ENCODE data around the gene FARP1. TPM values are rescaled to one million over a fixed set of nuclear protein-coding genes. Genes with fewer than 3 reads are reported as not detected.

FARP1 gene
- total RNA-seq, 4 donors from 2014 or later: 21.2 to 56.5 (median 35.1) TPM

DNA sequence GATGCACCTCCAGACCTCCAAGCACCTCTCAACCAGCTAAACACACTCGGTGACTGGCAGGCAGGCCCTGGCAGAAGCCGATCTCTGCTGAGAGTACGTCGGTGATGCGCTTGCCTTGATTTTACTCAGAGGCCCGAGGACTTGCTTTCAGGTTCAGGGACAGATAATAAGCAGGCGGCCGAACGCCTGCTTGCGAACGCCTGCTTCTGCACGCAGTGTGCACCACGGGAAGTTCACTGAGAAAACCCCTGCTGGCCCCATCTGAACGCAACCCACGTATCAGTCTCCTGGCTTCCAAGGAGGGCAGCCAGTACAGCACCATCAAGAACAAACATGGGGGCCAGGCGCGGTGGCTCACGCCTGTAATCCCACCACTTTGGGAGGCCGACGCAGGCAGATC lies 326.0 kb downstream of the FARP1 start:
- intact Hi-C loops (cut with DNase I): no loop called here
- Histone ChIP-seq H3K4me1 (peaks cover 35 to 48% (median 41%) of the 10 kb centered on the region in 4 donors), H3K9me3 (no peaks in the 10 kb centered on the region), H3K27ac (replicated peaks in 1 of 4) (no peak overlapping the region), H3K4me3 (no peak overlapping the region), H3K27me3 (no peaks in the 10 kb centered on the region), H3K36me3 (peaks cover 0 to 64% (median 33%) of the 10 kb centered on the region in 4 donors)
- TF ChIP-seq POLR2AphosphoS5 (IDR thresholded peaks at IDR 0.05) (no peak), POLR2A (IDR thresholded peaks at IDR 0.05; ENCODE audit: low read depth) (no peak), EP300 (IDR thresholded peaks at IDR 0.05) (no peak)
- TF ChIP-seq, protein P1, sequence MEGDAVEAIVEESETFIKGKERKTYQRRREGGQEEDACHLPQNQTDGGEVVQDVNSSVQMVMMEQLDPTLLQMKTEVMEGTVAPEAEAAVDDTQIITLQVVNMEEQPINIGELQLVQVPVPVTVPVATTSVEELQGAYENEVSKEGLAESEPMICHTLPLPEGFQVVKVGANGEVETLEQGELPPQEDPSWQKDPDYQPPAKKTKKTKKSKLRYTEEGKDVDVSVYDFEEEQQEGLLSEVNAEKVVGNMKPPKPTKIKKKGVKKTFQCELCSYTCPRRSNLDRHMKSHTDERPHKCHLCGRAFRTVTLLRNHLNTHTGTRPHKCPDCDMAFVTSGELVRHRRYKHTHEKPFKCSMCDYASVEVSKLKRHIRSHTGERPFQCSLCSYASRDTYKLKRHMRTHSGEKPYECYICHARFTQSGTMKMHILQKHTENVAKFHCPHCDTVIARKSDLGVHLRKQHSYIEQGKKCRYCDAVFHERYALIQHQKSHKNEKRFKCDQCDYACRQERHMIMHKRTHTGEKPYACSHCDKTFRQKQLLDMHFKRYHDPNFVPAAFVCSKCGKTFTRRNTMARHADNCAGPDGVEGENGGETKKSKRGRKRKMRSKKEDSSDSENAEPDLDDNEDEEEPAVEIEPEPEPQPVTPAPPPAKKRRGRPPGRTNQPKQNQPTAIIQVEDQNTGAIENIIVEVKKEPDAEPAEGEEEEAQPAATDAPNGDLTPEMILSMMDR (IDR thresholded peaks at IDR 0.05): no peak
- no peak for DNase-seq (ENCODE audit: extremely low spot score)
- 97% methylated on average over 20 of the region's 20 CpGs for WGBS

GRCh38 chr13:98470920-98471319 lies 328.0 kb downstream of the FARP1 start:
- intact Hi-C loops (cut with DNase I): no loop called here
- DNase-seq (ENCODE audit: extremely low spot score): no peak
- Histone ChIP-seq H3K9me3 (no peaks in the 10 kb centered on the region), H3K4me3 (no peak overlapping the region), H3K27me3 (no peaks in the 10 kb centered on the region), H3K36me3 (peaks cover 9 to 60% (median 33%) of the 10 kb centered on the region in 4 donors), H3K4me1 (peaks cover 37 to 44% (median 40%) of the 10 kb centered on the region in 4 donors), H3K27ac (replicated peaks in 1 of 4) (no peak overlapping the region)
- WGBS: 95% methylated on average over 6 of the region's 6 CpGs
- TF ChIP-seq POLR2A (IDR thresholded peaks at IDR 0.05; ENCODE audit: low read depth): no peak
- no peak for TF ChIP-seq POLR2AphosphoS5 (IDR thresholded peaks at IDR 0.05)
- TF ChIP-seq EP300 (IDR thresholded peaks at IDR 0.05): no peak
- TF ChIP-seq, protein P1 (IDR thresholded peaks at IDR 0.05): no peak

- Histone ChIP-seq H3K9me3 (no peaks in the 10 kb centered on the region), H3K36me3 (peaks cover 9 to 55% (median 33%) of the 10 kb centered on the region in 4 donors), H3K4me3 (no peak overlapping the region), H3K27ac (replicated peaks in 1 of 4) (no peak overlapping the region), H3K4me1 (peaks cover 37 to 45% (median 42%) of the 10 kb centered on the region in 4 donors), H3K27me3 (no peaks in the 10 kb centered on the region)
- no peak for DNase-seq (ENCODE audit: extremely low spot score)
- WGBS: 96% methylated on average over 10 of the region's 10 CpGs
- intact Hi-C loops (cut with DNase I): no loop called here
- TF ChIP-seq, protein P1 (IDR thresholded peaks at IDR 0.05): no peak
- TF ChIP-seq EP300 (IDR thresholded peaks at IDR 0.05): no peak
- no peak for TF ChIP-seq POLR2AphosphoS5 (IDR thresholded peaks at IDR 0.05)
- TF ChIP-seq POLR2A (IDR thresholded peaks at IDR 0.05; ENCODE audit: low read depth): no peak
Measured at GRCh38 chr13:98471934-98472333, 329.0 kb downstream of the FARP1 start.

DNA sequence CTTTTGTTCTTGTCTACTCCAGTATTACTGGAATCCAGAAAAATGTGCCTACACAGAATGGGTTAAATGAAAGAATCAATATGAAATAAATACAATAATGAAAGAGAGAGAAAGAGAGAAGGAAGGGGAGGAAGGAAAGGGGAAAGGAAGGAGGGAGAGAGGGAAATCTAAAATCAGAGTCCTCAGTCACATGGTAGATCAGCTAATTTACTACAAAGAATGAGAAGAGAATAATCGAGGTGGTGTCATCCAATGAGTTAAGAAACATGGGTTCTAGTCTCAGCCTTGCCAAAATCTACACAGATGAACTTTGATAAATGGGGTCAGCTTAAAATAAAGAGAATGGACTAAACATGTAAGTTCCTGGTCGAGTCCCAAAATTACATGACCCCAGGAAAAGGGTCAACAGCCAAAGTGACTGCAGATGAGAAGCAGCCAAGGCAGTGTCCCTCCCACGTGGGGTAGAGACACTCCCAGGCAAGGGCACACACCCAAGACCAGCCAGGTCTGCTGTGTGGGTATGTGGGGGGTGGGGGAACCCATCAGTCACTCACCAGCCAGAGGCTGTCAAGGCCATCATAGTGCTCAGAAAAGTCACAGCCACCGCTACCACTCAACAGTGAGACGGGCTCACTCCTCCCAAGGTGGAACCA lies 330.4 kb downstream of the FARP1 start:
- whole genome bisulfite sequencing: 52% methylated on average over 4 of the region's 5 CpGs
- peaks cover 9 to 52% (median 30%) of the 10 kb centered on the region in 4 donors for H3K36me3 ChIP-seq
- no peak overlapping the region for H3K27ac ChIP-seq (replicated peaks in 1 of 4)
- DNase-seq (ENCODE audit: extremely low spot score): no peak
- no peaks in the 10 kb centered on the region for H3K9me3 ChIP-seq
- intact Hi-C loops (cut with DNase I): no loop called here
- H3K4me3 ChIP-seq: no peak overlapping the region
- H3K27me3 ChIP-seq: no peaks in the 10 kb centered on the region
- peaks cover 37 to 45% (median 39%) of the 10 kb centered on the region in 4 donors for H3K4me1 ChIP-seq
- TF ChIP-seq POLR2AphosphoS5 (IDR thresholded peaks at IDR 0.05): no peak
- TF ChIP-seq EP300 (IDR thresholded peaks at IDR 0.05): no peak
- TF ChIP-seq, protein P1 (IDR thresholded peaks at IDR 0.05): no peak
- TF ChIP-seq POLR2A (IDR thresholded peaks at IDR 0.05; ENCODE audit: low read depth): no peak

All from esophagus muscularis mucosa (tissue), 4 donors.